Measurements from ENCODE around the gene CAPN11. TPM values are rescaled to one million over a fixed set of nuclear protein-coding genes. Genes with fewer than 3 reads are reported as not detected.
"Not testable (repeated sequence)": the region's sequence is repeated elsewhere in the genome, so short reads cannot be mapped to it uniquely, and the experiment has no call there.

The CAPN11 gene
- total and polyA plus RNA-seq, 2 donors (not counting 1 experiment from before 2014, with no cell fraction given) = not detected

- H3K27me3 ChIP-seq (ENCODE audit: control insufficient read depth, insufficient read depth, low read length) = no peaks in the 10 kb centered on the region
- H3K9me3 ChIP-seq (ENCODE audit: control insufficient read depth, insufficient read depth, low read depth, low read length) = no peaks in the 10 kb centered on the region
- H3K4me3 ChIP-seq (replicated peaks in 1 of 4; ENCODE audit: control extremely low read depth in 1 of 4, insufficient read depth in 1 of 4, low read depth in 3 of 4, low read length in 4 of 4) = no peak overlapping the region
- no peak overlapping the region for H3K9ac ChIP-seq (ENCODE audit: insufficient read depth, low read length)
- DNase-seq (ENCODE audit: low read depth in 2 of 2) = no peak
- no peaks in the 10 kb centered on the region for H3K79me2 ChIP-seq (ENCODE audit: control insufficient read depth, insufficient read depth, low read length)
- no peak overlapping the region for H3K4me2 ChIP-seq (ENCODE audit: extremely low read depth, insufficient read depth, low read length)
- peaks cover 10% of the 10 kb centered on the region for H3K36me3 ChIP-seq (ENCODE audit: control insufficient read depth, insufficient read depth, low read length)
- H4K20me1 ChIP-seq (ENCODE audit: control insufficient read depth, extremely low read depth, insufficient read depth, low read length) = no peaks in the 10 kb centered on the region
- H2AFZ ChIP-seq (ENCODE audit: low read length) = no peak overlapping the region
- H3K4me1 ChIP-seq (ENCODE audit: control insufficient read depth, extremely low read depth, insufficient read depth, low read length) = no peaks in the 10 kb centered on the region
- no peak for TF ChIP-seq EZH2 (IDR thresholded peaks at IDR 0.05; ENCODE audit: low read length, missing control alignments)
- TF ChIP-seq, protein P1, sequence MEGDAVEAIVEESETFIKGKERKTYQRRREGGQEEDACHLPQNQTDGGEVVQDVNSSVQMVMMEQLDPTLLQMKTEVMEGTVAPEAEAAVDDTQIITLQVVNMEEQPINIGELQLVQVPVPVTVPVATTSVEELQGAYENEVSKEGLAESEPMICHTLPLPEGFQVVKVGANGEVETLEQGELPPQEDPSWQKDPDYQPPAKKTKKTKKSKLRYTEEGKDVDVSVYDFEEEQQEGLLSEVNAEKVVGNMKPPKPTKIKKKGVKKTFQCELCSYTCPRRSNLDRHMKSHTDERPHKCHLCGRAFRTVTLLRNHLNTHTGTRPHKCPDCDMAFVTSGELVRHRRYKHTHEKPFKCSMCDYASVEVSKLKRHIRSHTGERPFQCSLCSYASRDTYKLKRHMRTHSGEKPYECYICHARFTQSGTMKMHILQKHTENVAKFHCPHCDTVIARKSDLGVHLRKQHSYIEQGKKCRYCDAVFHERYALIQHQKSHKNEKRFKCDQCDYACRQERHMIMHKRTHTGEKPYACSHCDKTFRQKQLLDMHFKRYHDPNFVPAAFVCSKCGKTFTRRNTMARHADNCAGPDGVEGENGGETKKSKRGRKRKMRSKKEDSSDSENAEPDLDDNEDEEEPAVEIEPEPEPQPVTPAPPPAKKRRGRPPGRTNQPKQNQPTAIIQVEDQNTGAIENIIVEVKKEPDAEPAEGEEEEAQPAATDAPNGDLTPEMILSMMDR (conservative IDR thresholded peaks at IDR 0.05 in 1 of 2, IDR thresholded peaks at IDR 0.05 in 1 of 2; ENCODE audit: low read depth in 1 of 2, low read length in 2 of 2) = no peak
- H3K27ac ChIP-seq (ENCODE audit: insufficient read depth, low read length) = no peak overlapping the region
These were observed 15.8 kb upstream of the CAPN11 start for GRCh38 chr6:44142835-44143234.

DNA sequence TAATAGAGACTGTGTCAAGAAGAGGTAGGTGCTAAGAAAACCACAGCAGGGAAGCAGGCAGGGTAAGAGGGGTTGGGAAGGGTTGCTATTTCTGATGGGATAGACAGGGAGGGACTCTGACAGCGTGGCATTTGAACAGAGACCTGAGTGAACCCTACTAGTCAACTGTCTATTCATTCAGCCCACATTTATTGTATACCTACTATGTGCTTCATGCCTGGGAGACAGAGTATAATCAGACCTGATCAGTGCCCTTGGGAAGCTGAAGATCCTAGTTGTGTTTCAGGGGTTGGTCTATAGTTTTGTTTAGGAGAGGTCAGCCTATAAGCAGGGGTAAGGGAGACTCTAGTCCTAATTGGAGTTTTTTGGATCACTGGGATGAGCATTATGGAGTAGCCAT lies 14.9 kb upstream of the CAPN11 start:
- Histone ChIP-seq H3K27me3 (ENCODE audit: control insufficient read depth, insufficient read depth, low read length) (no peaks in the 10 kb centered on the region), H3K4me3 (replicated peaks in 1 of 4; ENCODE audit: control extremely low read depth in 1 of 4, insufficient read depth in 1 of 4, low read depth in 3 of 4, low read length in 4 of 4) (no peak overlapping the region), H3K4me2 (ENCODE audit: extremely low read depth, insufficient read depth, low read length) (no peak overlapping the region), H3K79me2 (ENCODE audit: control insufficient read depth, insufficient read depth, low read length) (no peaks in the 10 kb centered on the region), H3K27ac (ENCODE audit: insufficient read depth, low read length) (no peak overlapping the region), H3K4me1 (ENCODE audit: control insufficient read depth, extremely low read depth, insufficient read depth, low read length) (no peaks in the 10 kb centered on the region), H2AFZ (ENCODE audit: low read length) (no peak overlapping the region), H3K36me3 (ENCODE audit: control insufficient read depth, insufficient read depth, low read length) (peaks cover 11% of the 10 kb centered on the region), H4K20me1 (ENCODE audit: control insufficient read depth, extremely low read depth, insufficient read depth, low read length) (no peaks in the 10 kb centered on the region), H3K9me3 (ENCODE audit: control insufficient read depth, insufficient read depth, low read depth, low read length) (no peaks in the 10 kb centered on the region), H3K9ac (ENCODE audit: insufficient read depth, low read length) (no peak overlapping the region)
- TF ChIP-seq, protein P1 (conservative IDR thresholded peaks at IDR 0.05 in 1 of 2, IDR thresholded peaks at IDR 0.05 in 1 of 2; ENCODE audit: low read depth in 1 of 2, low read length in 2 of 2) = no peak
- TF ChIP-seq EZH2 (IDR thresholded peaks at IDR 0.05; ENCODE audit: low read length, missing control alignments) = no peak
- no peak for DNase-seq (ENCODE audit: low read depth in 2 of 2)

GRCh38 chr6:44144536-44144935 lies 14.1 kb upstream of the CAPN11 start:
- not testable (repeated sequence) for H4K20me1 ChIP-seq (ENCODE audit: control insufficient read depth, extremely low read depth, insufficient read depth, low read length); H3K9ac ChIP-seq (ENCODE audit: insufficient read depth, low read length); H3K27me3 ChIP-seq (ENCODE audit: control insufficient read depth, insufficient read depth, low read length); H3K4me1 ChIP-seq (ENCODE audit: control insufficient read depth, extremely low read depth, insufficient read depth, low read length); H3K27ac ChIP-seq (ENCODE audit: insufficient read depth, low read length); H3K9me3 ChIP-seq (ENCODE audit: control insufficient read depth, insufficient read depth, low read depth, low read length); H2AFZ ChIP-seq (ENCODE audit: low read length); DNase-seq (ENCODE audit: low read depth in 2 of 2); H3K79me2 ChIP-seq (ENCODE audit: control insufficient read depth, insufficient read depth, low read length); H3K4me2 ChIP-seq (ENCODE audit: extremely low read depth, insufficient read depth, low read length); H3K4me3 ChIP-seq (replicated peaks in 1 of 4; ENCODE audit: control extremely low read depth in 1 of 4, insufficient read depth in 1 of 4, low read depth in 3 of 4, low read length in 4 of 4)
- peaks cover 13% of the 10 kb centered on the region for H3K36me3 ChIP-seq (ENCODE audit: control insufficient read depth, insufficient read depth, low read length)

Data from fibroblast of lung (primary cell).